PC-3 (cell line): ENCODE measurements around the gene NEU2.

Experiments
- CTCF ChIP-seq: fragments of 300-600 bp; sonication (generic); conservative IDR thresholded peaks from 2 replicates; pipeline ENCODE4 v1.5.1; 2017; ENCODE audit warnings: antibody characterized with exemption, low read depth, mild to moderate bottlenecking, low read length
- EZH2 ChIP-seq: fragments of 300-600 bp; sonication (generic); IDR thresholded peaks from one replicate; pipeline ENCODE4 v1.6.1; 2017; ENCODE audit warnings: antibody characterized with exemption, mild to moderate bottlenecking, low read length; ENCODE audit not compliant: unreplicated experiment

- TF ChIP-seq CTCF (no peak), EZH2 (no peak)
These were observed 25.2 kb upstream of the NEU2 start for GRCh38 chr2:233007270-233007669.
